NCI-H446 (cell line): ENCODE results near the gene STPG2.
"Not testable (repeated sequence)": the region's sequence is repeated elsewhere in the genome, so short reads cannot be mapped to it uniquely, and the experiment has no call there.

Experiments used
- DNase-seq, 2 experiments: peaks; one replicate each; lab custom pipeline; 2025; lab: John Stamatoyannopoulos, UW

STPG2 gene

DNA sequence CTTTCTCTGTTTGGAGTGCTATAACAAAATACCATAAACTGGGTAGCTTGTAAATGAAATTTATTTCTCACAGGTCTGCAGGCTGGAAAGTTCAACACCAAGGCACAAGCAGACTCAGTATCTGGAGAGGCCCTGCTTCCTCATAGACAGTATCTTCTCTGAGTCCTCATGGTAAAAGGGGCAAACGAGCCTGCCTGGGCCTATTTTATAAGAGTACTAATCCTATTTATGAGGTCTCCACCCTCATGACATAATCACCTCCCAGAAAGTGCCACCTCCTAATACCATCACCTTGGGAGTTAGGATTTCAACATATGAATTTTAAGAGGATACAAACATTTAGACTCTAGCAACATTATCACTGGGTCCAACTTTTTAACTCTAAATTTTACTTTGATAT lies 200.3 kb downstream of the STPG2 start:
- no peak for DNase-seq

DNA sequence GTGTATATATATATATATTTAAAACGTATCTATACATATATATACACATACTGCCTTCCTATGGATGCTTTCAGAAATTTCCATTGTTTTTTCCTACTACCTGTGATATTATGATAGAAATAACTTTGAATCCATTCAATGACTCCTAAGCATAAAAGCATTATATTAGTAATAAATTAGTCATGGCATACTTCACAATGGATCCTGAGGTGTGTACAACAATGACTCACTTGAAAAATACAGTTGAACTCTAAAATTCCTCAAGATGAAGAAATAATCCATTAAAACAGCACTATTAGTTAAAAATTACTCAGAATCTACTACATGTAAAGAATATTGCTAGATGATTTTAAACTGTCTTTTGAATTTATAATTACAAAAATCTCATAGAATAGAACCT lies 201.1 kb downstream of the STPG2 start:
- no peak for DNase-seq

DNA sequence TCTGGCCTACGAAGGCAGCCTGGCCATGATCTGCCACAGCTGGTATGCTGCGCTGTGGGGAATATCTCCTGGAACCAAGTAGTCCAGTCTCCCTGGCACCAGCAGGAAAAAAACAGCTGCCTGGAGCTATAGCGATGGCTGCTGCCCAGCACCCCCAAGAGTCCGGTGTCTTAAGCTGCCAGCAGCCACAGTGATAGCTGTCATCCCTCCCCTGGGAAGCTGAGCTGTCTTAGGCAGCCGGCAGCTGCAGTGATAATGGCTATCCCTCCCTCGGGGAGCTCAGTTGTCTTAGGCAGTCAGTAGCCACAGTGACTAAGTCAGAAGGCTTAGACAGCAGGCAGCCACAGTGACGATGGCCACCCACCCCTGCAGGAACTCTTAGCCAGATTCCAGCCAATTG lies 205.1 kb downstream of the STPG2 start:
- DNase-seq, result peak in 1 of 2 experiments; percentile 6

DNA sequence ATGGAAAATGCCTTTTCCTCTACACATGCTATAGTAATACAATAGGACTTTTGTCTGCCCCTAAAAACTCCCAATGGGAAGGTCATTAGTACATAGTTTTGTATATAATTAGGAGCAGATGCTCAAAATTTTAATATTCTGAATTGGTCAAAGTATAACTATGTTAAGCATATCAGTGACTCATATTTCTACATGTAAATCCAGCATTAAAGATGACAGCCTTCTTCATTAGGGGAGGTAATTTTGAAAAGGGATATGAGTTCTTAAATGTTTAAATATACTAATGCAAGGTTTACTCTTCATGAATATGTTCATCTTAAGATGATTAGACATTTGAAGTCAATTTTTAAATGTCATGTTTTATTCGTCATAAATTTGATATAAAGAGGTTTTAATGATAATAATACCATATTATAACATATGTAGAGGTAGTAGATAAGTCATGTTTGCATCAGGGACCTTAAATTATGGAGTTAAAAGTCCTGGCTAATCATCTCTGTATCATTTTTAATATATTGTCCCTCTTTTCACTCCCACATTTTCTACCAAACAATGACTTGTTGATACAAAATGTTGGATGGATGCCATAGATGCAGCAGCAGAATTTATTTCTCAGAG lies 218.8 kb downstream of the STPG2 start:
- no peak for DNase-seq

DNA sequence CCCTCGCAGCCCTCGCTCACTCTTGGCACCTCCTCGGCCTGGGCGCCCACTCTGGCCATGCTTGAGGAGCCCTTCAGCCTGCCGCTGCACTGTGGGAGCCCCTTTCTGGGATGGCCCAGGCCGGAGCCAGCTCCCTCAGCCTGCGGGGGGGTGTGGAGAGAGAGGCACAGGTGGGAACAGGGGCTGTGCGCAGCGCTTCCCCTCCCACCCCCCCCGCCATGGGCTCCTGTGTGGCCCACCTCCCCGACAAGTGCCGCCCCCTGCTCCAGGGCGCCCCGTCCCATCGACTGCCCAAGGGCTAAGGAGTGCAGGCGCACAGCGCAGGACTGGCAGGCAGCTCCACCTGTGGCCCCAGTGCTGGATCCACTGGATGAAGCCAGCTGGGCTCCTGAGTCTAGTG lies 220.2 kb downstream of the STPG2 start:
- DNase-seq, result no peak

DNA sequence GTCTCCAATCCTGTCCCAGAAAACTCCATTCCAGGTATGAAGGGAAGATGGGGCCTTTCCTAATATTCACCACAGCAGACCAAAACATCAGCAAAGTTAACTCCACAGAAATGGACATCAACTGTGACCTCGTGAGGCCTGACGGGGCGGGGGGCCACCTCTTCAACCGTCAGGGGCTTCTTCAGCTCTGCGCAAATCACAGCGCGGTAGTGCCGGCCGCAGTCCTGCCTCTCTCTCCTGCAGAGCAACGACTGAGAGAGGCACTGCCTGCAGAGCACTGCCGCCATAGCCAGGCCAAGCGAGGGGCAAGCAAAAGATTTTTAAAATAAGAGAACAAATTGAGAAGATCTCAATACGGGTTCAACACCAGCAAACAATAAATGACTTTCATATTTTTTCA lies 226.2 kb downstream of the STPG2 start:
- no peak for DNase-seq

DNA sequence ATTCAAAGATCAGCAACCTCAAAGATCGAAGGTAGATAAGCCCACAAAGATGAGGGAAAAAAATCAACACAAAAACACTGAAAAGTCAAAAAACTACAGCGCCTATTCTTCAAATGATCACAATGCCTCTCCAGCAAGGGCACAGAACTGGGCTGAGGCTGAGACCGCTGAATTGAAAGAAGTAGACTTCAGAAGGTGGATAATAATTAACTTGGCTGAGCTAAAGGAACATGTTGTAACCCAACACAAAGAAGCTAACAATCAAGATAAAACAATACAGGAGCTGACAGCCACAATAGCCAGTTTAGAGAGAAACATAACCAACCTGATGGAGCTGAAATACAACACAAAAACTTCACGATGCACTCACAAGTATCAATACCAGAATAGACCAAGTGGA lies 231.1 kb downstream of the STPG2 start:
- no peak for DNase-seq

DNA sequence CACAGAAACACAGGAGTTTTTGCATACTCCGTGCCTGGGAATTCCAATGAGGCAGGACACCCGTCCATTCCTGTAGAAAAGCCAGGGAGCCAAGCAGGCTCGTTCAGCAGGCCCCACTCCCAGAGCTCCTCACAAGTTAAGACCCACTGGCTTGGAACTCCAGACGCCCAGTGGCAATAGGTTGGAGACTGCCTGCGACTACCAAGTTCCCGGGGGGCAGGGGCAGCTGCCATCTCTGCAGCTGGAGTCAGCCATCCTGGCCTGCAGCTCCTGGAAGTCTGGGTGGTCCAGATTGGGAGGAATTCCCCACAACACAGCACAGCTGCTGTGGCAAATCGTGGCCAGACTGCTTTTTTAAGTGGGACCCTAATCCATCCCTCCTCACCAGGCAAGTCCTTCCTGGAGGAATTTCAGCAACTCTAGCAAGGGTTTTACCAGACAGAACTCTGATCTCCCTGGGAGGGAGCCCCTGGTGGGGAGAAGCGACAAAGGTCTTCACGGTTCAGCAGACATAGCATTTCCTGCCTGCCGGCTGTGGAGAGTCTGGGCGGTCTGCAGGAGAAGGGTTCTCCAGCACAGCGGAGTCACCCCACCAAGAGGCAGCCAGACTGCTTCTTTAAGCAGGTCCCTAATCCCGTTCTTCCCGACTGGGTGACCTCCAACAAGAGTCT lies 231.9 kb downstream of the STPG2 start:
- DNase-seq, result no peak

DNA sequence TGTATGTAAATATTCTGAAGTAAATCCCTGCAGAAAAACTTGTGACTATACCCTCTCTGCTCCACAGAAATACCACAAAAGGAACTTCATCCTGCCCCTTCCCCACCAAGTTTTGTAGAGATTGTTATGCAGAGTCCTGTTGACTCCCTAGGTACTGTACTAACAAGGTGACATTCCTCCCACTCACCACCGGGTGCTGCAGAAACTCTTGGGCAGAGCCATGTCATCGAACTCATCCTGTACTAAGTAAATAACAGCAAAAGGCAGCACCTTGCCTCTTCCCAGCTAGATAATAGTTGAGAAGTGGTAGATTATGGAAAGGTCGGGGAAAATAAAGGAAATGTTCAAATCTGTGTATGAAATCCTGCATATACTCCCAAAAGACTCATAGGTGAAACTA lies 233.3 kb downstream of the STPG2 start:
- DNase-seq, result no peak

DNA sequence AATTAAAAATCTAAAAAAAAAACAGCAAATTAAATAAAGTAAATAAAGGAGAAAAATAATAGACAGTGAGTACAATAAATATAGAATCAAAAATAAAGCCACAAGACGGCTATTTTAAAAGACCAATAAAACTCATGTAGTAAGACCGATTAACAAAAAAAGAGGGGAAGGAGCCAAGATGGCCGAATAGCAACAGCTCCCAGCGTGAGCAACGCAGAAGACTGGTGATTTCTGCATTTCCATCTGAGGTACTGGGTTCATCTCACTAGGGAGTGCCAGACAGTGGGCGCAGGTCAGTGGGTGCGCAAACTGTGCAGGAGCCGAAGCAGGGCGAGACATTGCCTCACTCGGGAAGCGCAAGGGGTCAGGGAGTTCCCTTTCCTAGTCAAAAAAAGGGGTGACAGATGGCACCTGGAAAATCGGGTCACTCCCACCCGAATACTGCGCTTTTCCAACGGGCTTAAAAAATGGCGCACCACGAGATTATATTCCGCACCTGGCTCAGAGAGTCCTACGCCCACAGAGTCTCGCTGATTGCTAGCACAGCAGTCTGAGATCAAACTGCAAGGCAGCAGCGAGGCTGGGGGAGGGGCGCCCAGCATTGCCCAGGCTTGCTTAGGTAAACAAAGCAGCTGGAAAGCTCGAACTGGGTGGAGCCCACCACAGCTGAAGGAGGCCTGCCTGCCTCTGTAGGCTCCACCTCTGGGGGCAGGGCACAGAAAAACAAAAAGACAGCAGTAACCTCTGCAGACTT lies 239.7 kb downstream of the STPG2 start:
- not testable (repeated sequence) for DNase-seq

DNA sequence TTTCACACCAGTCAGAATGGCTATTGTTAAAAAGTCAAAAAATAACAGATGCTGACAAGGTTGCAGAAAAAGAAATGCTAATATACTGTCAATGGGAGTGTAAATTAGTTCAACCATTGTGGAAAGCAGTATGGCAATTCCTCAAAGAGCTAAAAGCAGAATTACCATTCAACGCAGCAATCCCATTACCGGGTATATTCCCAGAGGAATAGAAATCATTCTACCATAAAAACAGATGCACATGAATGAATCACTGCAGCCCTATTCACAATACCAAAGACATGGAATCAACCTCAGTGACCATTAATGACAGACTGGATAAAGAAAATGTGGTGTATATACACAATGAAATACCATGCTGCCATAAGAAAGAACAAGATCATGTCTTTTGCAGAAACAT lies 243.0 kb downstream of the STPG2 start:
- no peak for DNase-seq

DNA sequence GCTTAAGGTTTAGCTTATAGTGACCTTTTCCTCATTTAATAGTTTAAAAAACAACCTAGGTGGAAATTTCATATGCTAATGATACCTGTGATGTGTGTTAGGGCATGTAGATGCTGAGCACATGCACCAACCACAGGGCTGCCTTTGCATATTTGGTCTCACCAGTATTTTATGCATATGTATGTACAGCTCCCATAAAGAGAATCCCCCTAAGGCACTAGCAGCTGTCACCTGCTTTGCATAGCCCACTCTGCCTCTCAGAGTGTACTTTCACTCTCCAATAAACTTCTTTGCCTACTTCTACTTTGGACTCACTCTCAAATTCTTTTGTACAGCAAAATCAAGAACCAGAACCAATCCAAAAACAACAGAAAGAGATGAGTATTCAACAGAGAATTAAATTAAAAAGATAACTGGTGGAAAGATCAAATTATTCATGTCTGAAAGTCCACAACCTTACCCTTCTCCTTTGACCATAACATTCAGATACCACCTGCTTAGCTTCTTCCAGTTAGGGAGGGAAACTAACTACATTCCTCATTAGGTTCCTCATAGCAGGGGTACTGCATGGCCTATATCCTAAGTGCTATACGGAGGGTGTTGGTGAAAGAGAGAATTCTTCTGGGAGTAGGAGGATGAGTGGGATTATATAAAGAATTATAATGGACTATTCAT lies 250.5 kb downstream of the STPG2 start:
- no peak for DNase-seq

DNA sequence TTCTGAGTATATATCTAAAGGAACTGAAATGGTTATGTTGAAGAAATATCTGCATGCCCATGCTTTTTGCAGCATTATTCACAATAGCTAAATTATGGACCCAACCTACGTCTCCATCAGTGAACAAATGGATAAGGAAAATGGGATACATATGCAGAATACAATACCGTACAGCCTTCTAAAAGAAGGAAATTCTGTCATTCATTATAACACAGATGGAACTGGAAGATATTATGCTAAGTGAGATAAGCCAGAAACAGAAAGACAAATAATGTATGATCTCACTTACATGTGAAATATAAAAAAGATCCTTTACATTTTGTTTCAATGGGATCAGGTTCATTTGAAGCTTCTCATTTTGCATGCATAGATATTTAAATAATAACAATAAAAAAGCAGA lies 263.3 kb downstream of the STPG2 start:
- DNase-seq, result no peak

DNA sequence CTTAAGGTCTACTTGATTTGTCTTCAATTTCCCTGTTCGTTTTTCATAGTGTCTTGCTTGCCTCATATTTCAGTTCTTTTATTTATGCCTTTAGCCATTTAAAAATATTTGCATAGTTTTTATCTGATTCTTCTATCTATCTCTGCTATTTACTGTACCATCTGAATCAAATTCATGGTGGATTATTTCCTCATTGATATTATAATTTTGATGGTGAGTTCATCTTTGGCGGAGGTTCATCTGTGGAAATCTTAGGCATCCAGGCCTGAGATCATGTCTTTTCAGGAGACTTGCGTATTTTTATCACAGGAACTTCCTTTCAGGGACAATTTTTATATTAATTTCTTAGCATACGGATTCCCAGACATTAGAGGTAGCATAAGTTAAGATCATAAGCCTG lies 275.2 kb downstream of the STPG2 start:
- DNase-seq, result no peak

DNA sequence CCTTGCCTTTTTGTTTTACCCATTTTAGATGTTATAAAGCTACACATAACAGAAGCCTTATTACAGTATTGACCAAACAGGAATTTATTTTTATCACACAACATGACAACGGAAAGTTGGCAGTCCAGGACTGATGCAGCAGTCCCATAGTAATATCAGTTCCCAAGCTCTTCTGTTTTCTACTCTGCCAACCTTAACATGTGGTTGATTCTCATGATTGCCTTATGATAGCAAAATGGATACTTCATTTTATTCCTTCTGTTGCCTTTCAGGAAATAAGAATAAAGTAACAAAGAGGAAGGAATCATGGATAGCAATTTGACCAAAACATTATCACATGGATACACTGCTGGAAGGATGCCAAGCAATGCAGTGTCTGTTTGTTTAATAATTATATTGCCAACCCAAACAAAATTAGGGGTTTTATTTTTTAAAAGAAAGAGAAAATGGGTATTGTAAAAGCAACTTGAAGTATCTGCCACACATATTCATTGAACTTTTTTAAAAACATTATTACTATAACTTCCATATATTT lies 275.7 kb downstream of the STPG2 start:
- DNase-seq, result peak in 1 of 2 experiments; percentile 28

DNA sequence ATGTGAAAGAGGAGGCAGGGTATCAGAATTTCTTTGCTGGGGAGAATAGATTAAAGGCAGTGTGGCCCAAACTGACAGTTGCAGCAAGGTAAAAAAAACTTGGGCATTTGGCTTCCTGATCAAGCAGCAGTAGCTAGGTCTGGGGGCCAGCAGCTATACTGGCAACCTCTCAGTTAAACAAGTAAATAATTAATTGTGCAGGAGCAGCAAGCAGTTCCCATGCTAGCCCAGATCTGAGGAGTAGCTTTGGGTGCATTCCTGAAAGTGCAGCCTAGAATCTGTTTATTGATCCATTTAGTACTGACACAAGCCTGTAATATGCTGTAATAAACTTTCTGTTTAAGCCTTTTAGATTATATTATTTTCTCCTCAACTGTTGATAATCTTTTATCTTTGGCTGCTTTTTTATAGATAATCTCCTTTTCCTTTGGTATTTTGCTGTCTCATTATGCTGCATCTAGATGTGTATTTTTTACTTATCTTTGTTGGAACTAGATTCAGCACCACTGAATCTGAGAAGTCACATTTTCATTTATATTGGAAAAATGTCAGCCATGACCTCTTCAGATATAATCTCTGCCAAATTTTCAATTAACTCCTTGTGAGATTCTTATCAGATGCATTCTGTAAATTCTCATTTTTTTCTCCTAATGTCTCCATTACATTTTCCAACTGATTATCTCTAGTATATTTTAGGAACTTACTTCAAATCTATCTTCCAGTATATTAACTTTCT lies 276.3 kb downstream of the STPG2 start:
- DNase-seq, result peak in 1 of 2 experiments; percentile 35

DNA sequence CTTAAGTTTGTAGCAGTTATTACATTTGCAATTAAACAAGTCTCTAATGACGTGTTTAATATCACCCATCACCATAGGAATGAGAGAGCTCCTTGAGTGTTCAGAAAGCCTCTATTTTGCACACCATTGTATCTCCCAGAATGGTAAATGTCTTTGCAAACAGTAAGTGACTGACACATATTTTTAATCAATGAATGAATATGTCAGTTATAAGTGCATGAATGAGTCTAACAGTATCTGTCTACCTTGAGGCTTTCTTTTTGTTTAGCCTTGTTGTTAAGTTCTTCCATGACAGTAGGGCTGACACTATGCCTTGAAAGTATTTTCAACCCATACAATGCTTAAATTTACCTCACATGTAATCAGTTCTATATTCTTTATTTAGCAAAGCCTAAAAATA lies 292.2 kb downstream of the STPG2 start:
- DNase-seq, result no peak

DNA sequence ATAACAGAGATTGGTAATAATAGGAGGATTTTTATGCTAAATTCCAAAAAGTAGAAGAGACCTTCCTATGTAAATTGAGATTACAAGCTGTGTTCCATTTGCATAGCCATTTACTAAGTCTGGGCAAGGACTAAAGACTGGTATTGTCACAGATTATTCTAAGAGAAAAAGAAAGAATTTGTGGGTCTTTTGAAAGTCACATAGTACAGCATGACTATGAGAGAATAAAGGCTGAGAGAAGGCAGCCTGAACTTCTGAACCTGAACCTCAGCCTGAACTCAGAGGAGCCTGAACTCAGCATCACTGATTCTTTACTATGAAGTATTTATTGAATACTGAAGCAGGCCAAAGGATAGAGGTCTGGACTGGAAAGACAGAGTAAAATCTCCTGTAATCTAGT lies 297.5 kb downstream of the STPG2 start:
- DNase-seq, result no peak

DNA sequence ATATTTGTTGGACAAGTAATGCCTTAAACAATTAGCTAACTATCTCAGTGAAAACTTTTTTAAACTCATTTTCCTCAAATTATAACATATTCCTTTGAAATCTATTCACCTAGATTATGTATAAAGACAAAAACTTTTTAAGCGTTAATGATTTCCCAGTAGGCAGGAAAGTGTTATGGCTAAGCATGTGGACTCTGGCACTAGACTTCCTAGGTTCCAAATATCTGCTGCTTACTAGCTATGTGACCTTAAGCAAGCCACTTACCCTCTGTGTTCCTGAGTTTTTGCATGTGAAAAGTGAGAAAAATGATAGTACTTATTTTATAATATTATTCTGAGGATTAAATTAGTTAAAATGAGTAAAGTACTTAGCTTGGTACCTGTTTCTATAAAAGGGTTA lies 301.8 kb downstream of the STPG2 start:
- no peak for DNase-seq

DNA sequence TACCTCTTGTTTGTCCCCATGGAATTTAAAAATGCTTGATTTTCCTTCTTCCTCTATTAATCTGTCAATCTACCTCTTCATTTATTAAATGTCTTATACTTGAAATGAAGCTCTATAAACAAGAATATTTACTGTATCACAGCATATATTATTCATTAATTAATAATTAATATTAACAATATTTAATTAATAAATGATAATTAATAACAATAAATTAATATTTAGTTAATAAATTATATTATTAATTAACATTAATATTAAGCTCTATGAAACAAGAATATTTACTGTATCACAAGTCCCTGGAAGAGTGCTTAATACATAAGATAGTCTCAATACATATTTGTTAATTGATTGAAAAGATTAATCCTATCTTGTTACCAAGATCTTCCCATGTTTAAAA lies 306.6 kb downstream of the STPG2 start:
- DNase-seq, result no peak

DNA sequence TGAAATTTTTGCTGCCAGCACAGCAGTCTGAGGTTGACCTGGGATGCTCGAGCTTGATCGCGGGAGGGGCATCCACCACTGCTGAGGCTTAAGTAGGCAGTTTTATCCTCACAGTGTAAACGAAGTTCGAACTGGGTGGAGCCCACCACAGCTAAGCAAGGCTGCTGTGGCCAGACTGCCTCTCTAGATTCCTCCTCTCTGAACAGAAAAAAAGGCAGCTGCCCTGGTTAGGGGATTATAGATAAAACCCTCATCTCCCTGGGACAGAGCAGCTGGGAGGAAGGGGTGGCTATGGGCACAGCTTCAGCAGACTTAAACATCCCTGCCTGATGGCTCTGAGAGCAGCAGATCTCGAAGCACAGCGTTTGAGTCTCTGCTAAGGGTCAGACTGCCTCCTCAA lies 314.6 kb downstream of the STPG2 start:
- DNase-seq, result no peak

DNA sequence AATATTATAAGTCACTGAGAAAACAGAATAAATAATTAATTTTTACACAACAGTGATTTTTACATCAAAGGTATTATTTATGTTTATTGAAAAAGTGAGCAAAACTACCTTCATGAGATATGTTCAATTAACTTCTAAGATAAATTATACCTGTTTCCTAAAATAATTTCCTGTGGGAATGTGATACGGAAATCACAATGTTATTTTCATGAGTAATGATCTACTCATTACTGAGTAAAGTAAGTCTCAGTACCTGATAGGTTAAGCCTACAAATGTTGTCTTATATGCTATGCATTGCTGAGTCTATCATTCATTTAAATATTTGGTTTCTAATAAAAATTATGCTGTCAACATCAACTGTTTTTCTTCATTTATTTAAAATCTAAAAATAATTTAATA lies 324.0 kb downstream of the STPG2 start:
- DNase-seq, result no peak
